GM12878 (cell line): Measurements from ENCODE around the gene CBARP. TPM values are rescaled to one million over a fixed set of nuclear protein-coding genes. Genes with fewer than 3 reads are reported as not detected.

Source experiments
- ATAC-seq: fragments of 200-7000 bp; cut with Tn5 transposase; 3 replicates; pipeline ENCODE4 v1.9.1; 2020; ENCODE audit warnings: mild to moderate bottlenecking, moderate library complexity
- BruUV-seq: library from RNA; stranded (reverse); fragments of 400-500 nt; replicated peaks from 2 replicates; lab custom pipeline; 2021; lab: Mats Ljungman, UMichigan
- CTCF ChIA-PET: fragments of 300-600 bp; sonication (Branson Sonifier 250); formaldehyde crosslinking; extraction: SDS; loops from one replicate; lab custom pipeline; 2021; ENCODE audit warnings: inconsistent platforms; lab: Yijun Ruan, JAX
- POLR2A ChIA-PET: fragments of 350-600 bp; formaldehyde crosslinking; extraction: SDS; loops from one replicate; lab custom pipeline; 2021; ENCODE audit warnings: inconsistent platforms; lab: Charles Lee
- RAD21 ChIA-PET: fragments of 300-600 bp; sonication (Branson Sonifier 250); formaldehyde crosslinking; loops from one replicate; lab custom pipeline; 2023; ENCODE audit warnings: antibody characterized with exemption; ENCODE audit not compliant: unreplicated experiment; lab: Charles Lee
- SMC1A ChIA-PET: fragments of 300-600 bp; sonication (Branson Sonifier 250); formaldehyde crosslinking; loops from one replicate; lab custom pipeline; 2023; ENCODE audit not compliant: unreplicated experiment, uncharacterized antibody; lab: Charles Lee
- DNase-seq: peaks from one replicate; pipeline ENCODE4 v3.0.0-alpha.2; 2011; ENCODE audit warnings: low read depth, low spot score
- FAIRE-seq: peaks from 3 replicates; lab custom pipeline; 2011; peaks lifted over from hg19 to GRCh38; lab: Jason Lieb, UNC
- H2AFZ ChIP-seq: 2 replicates; pipeline ENCODE4 v1.6.0; 2011; ENCODE audit warnings: low read depth, low read length, control low read depth; ENCODE audit not compliant: control insufficient read depth
- H3K27ac ChIP-seq: 2 replicates; pipeline ENCODE4 v1.5.1; 2011; ENCODE audit warnings: control low read depth; ENCODE audit not compliant: control insufficient read depth, insufficient read depth
- H3K27me3 ChIP-seq, 2 experiments: replicated peaks in 1 of 2; 2 replicates each; pipeline versions ENCODE4 v1.6.0 to v1.6.1; 2011; ENCODE audit warnings: low read length in 1 of 2; ENCODE audit not compliant: control insufficient read depth in 2 of 2, insufficient read depth in 2 of 2
- H3K36me3 ChIP-seq, 2 experiments: 2 replicates each; pipeline ENCODE4 v1.5.1; 2011; ENCODE audit warnings: low read length in 1 of 2; ENCODE audit not compliant: control insufficient read depth in 2 of 2, insufficient read depth in 2 of 2
- H3K4me1 ChIP-seq: 2 replicates; pipeline ENCODE4 v1.6.1; 2011; ENCODE audit warnings: mild to moderate bottlenecking, low read length, moderate library complexity, mixed read lengths; ENCODE audit not compliant: control insufficient read depth, insufficient read depth
- H3K4me2 ChIP-seq: 2 replicates; pipeline ENCODE4 v1.6.0; 2011; ENCODE audit warnings: control low read depth; ENCODE audit not compliant: control insufficient read depth, insufficient read depth
- H3K4me3 ChIP-seq: fragments of 200-600 bp; sonication (generic); 2 replicates; pipeline ENCODE4 v1.5.1; 2016
- H3K79me2 ChIP-seq: 2 replicates; pipeline ENCODE4 v1.6.0; 2011; ENCODE audit warnings: low read length; ENCODE audit not compliant: control insufficient read depth, insufficient read depth
- H3K9ac ChIP-seq: 2 replicates; pipeline ENCODE4 v1.8.0; 2011; ENCODE audit warnings: low read length, control low read depth, mixed read lengths; ENCODE audit not compliant: control insufficient read depth, insufficient read depth
- H3K9me3 ChIP-seq: replicated peaks from 3 replicates; pipeline ENCODE4 v1.5.1; 2011; ENCODE audit warnings: mild to moderate bottlenecking, low read length; ENCODE audit not compliant: control insufficient read depth, insufficient read depth
- H4K20me1 ChIP-seq: 2 replicates; pipeline ENCODE4 v1.6.0; 2011; ENCODE audit not compliant: control insufficient read depth, insufficient read depth
- CHD1 ChIP-seq: IDR thresholded peaks from 2 replicates; pipeline ENCODE4 v1.6.1; 2012; ENCODE audit warnings: low read depth, low read length, improper control_type of control experiment
- NR2C2 ChIP-seq: IDR thresholded peaks from 2 replicates; pipeline ENCODE4 v1.6.1; 2011; ENCODE audit warnings: borderline replicate concordance, low read depth; ENCODE audit not compliant: control insufficient read depth, insufficient read length
- POLR2AphosphoS2 ChIP-seq: IDR thresholded peaks from 2 replicates; pipeline ENCODE4 v1.6.1; 2011; ENCODE audit warnings: low read depth, mild to moderate bottlenecking, low read length, improper control_type of control experiment, moderate library complexity
- RAD21 ChIP-seq: IDR thresholded peaks from 2 replicates; pipeline ENCODE4 v1.6.1; 2011; ENCODE audit warnings: mild to moderate bottlenecking, low read depth, low read length, moderate library complexity; ENCODE audit not compliant: insufficient read depth
- TCF3 ChIP-seq: IDR thresholded peaks from 2 replicates; pipeline ENCODE4 v1.6.1; 2012; ENCODE audit warnings: low read depth, mild to moderate bottlenecking, low read length, borderline replicate concordance; ENCODE audit not compliant: insufficient read depth
- ZBED1 ChIP-seq: IDR thresholded peaks from 2 replicates; pipeline ENCODE4 v1.6.1; 2016; ENCODE audit warnings: borderline replicate concordance
- WGBS: methylation state at CpG from one replicate; pipeline ENCODE4 v1.1.6; 2016; ENCODE audit warnings: low lambda C conversion rate; ENCODE audit not compliant: insufficient replicate concordance, insufficient coverage; ENCODE audit errors: missing lambda C conversion rate; 5-methylcytosine and 5-hydroxymethylcytosine counted together
- in situ Hi-C: fragments of 300-500 bp; cut with MboI; formaldehyde crosslinking; loops from 9 replicates; pipeline ENCODE4 v1.14.3; 2018; ENCODE audit warnings: mixed read lengths
- intact Hi-C: fragments of 100-400 bp; cut with micrococcal nuclease; formaldehyde crosslinking; loops from one replicate; pipeline ENCODE4 v1.14.2; 2022; ENCODE audit not compliant: unreplicated experiment
- polyA plus RNA-seq, 11 experiments: library from polyadenylated mRNA; depleted of rRNA in 4 of 11; unstranded in 6 of 11; stranded (reverse) in 5 of 11; fragments of >200 nt; fragmentation: Nextera tagmentation in 4 of 11; fragmentation: Illumina TruSeq in 1 of 11; extraction: Ambion mirVana in 4 of 11; extraction: Trizol in 1 of 11; gene quantifications; 1 replicate in 1 of 11; 2 replicates in 10 of 11; pipeline versions ENCODE4 v1.2.1 to v1.2.3, GENCODE V29; 2011 to 2016; ENCODE audit warnings: inconsistent platforms in 2 of 11, missing spikeins in 2 of 11, low read depth in 1 of 11
- total RNA-seq, 4 experiments: library from RNA; depleted of rRNA in 3 of 4; stranded (reverse); fragments of >200 nt in 3 of 4; fragmentation: Illumina TruSeq in 1 of 4; extraction: Trizol in 1 of 4; gene quantifications; 2 replicates each; pipeline versions ENCODE4 v1.2.1 to v1.2.3, GENCODE V29; 2013 to 2021

The CBARP gene
- total and polyA plus RNA-seq, 10 of the 15 experiments (the other 5 are each of a cell fraction or from before 2014, with no cell fraction given), result 0.04 to 0.59 (median 0.18) TPM; not detected in 3

DNA sequence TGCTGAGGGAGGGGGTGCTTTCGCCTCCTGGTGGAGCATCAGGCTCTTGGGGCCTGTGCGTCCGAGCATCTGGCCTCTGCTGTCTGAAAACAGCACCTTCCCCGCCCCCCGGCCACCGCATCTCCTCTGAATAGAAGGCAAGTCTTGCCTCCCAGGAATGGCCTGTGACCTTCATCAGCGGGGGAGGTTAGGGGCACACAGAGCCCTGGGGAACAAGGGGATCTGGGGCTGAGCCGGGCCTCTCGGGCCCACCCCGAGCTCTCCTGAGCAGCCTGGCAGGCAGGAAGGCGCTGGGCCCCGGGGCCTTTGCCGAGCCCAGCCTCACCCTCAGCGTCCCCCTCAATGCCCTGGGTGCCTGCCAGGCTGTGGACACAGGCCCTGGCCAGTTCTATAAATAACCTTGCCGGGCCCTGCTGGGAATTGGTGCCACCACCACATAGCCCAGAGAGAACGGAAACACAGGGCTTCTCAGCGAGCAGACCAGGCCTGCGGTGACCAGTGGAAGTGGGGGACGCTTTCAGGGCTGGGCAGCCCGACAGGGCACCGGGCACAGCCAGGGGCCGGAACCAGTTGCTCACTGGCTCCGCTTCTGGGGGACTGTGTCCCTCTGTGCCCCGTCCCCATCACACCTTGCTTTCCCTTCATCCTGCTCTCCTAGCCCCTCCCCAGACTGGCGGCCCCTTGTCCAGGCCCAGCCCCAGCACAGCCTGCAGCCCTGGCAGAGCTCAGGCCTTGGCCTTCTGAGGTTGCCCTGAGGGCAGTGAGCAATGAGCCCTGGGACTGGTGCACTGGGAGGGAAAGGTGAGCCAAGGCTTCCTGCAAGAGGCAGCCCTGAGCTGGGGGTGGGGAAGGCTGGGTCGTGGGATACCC lies 22.7 kb downstream of the CBARP start:
- no peak for FAIRE-seq
- BruUV-seq, result no TSS peak
- RAD21 ChIA-PET, result interaction anchor here (1.0 to 1.2 kb wide), 2 partner anchors 102 to 277 kb away, joined by 3 read pairs; no protein-coding TSS in a partner anchor
- 93% methylated on average over 26 of the region's 26 CpGs for WGBS
- intact Hi-C loops (no loop called here), in situ Hi-C loops (no loop called here)
- ATAC-seq, result no peak
- Histone ChIP-seq H3K36me3 (peaks cover 10 to 12% of the 10 kb centered on the region in 2 experiments; a peak in 3 of 4 replicates), H3K4me2 (no peak overlapping the region), H2AFZ (no peak overlapping the region), H3K27ac (no peak overlapping the region), H3K27me3 (no peaks in the 10 kb centered on the region), H4K20me1 (no peaks in the 10 kb centered on the region; the same call in 1 of the 2 replicates), H3K9ac (no peak overlapping the region), H3K9me3 (no peaks in the 10 kb centered on the region), H3K4me1 (peaks cover 17% of the 10 kb centered on the region), H3K79me2 (peaks cover 56% of the 10 kb centered on the region), H3K4me3 (no peak overlapping the region)
- POLR2A ChIA-PET, result interaction anchor here (1.6 kb wide), 1 partner anchor 11 kb away, joined by 6 read pairs; no protein-coding TSS in a partner anchor
- TF ChIP-seq TCF3 (no peak), CHD1 (no peak), NR2C2 (no peak), POLR2AphosphoS2 (no peak), ZBED1 (no peak), RAD21 (no peak)
- no peak for DNase-seq
- SMC1A ChIA-PET, result no interaction called here
- CTCF ChIA-PET, result no interaction called here
